Right lung (tissue), 5 donors: ENCODE data around the gene TOM1L2. TPM values are rescaled to one million over a fixed set of nuclear protein-coding genes. Genes with fewer than 3 reads are reported as not detected.

Experiments
- DNase-seq, 2 donors: peaks; one replicate each; pipeline ENCODE4 v3.0.0-alpha.2; 2013
- polyA plus RNA-seq, 5 donors: library from polyadenylated mRNA; unstranded; fragments of 120-200 nt; gene quantifications; one replicate each; pipeline versions ENCODE4 v1.2.1 to v1.2.3, GENCODE V29; 2013; ENCODE audit warnings: inconsistent platforms in 1 of 5, low replicate concordance in 1 of 5; ENCODE audit not compliant: insufficient read length in 5 of 5, insufficient read depth in 1 of 5

The TOM1L2 gene
- polyA plus RNA-seq, 5 donors, result 37.7 to 63.8 (median 52.2) TPM

GRCh38 chr17:17899486-17899885, 72.7 kb downstream of the TOM1L2 start:
- DNase-seq, result no peak

GRCh38 chr17:17898673-17899072, 73.5 kb downstream of the TOM1L2 start:
- DNase-seq, result no peak

DNA sequence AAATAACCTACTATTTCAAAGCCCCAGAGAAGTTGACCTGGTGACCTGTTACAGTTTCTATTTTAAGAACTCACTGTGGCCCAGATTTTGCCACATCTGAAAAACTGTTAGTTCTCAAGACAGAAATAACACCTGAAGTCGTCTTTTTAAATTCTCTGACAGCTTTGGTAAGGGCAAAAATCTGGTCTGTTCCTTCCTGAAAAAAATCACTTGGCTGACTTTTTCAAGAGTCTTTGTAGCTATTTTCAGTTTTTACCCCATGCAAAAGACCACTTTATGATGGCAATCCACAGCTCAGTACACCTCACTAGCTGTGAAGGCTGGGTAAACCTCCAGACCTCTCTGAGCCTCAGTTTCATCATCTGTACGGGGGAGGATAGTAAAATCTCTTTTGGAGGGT, 74.8 kb downstream of the TOM1L2 start:
- DNase-seq, result no peak

- DNase-seq, result no peak
Measured at GRCh38 chr17:17896746-17897145, 75.5 kb downstream of the TOM1L2 start.

DNA sequence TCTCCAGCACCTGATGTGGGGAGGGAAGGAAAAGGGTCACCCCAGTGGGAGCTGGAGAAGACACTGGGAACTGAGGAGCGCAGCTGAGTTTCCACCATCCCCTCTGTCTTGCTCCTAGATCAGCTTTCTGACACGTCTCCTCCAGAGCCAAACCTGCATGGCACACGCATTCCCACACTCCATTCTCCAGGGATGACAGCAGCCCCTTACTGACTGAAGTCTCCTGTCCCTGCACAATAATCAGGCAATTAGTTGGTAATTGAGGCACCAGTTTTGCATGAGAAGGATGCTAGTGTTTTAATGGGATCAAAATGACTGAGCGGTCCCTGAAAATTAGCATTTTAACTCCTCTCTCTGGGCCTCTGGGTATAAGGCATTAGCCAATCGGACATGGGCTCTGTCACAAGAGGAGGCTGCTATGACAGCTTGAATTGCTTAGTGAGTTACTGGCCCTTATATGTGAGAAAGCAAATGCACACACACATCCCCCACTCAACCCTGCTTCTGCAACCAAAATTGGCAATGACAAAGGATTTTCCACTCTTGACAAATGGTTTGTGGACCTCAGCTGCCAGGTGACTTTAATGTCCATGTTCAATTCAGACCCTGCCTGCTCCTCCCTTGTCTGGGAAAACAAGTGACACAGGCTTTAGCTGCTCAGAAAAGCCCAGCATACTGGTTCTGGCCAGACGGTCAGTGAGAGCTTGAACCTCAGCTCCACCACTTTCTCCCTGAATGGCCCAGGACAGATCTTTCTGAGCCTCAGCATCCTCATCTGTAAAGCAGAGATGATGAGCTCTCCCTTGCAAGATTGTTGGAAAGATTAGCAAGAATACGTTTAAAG, 78.2 kb downstream of the TOM1L2 start:
- no peak for DNase-seq

DNA sequence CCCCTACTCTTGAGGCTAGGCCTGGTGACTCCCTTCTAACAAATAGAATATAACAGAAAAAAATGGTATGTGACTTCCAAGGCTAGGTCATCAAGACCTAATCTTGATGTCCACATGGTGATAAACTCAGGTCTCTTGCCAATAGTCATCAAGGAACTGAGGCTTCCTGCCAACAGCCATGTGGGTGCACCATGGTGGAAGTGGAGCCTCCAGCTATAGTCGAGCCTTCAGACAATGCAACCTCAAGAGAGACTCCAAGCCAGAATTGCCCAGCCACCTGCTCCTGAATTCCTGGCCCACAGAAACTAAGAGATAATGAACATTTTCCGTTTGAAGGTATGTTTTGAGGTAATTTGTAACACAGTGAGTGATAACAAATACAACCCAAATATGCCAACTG, 79.5 kb downstream of the TOM1L2 start:
- no peak for DNase-seq

GRCh38 chr17:17892009-17892408, 80.2 kb downstream of the TOM1L2 start:
- DNase-seq, result no peak

DNA sequence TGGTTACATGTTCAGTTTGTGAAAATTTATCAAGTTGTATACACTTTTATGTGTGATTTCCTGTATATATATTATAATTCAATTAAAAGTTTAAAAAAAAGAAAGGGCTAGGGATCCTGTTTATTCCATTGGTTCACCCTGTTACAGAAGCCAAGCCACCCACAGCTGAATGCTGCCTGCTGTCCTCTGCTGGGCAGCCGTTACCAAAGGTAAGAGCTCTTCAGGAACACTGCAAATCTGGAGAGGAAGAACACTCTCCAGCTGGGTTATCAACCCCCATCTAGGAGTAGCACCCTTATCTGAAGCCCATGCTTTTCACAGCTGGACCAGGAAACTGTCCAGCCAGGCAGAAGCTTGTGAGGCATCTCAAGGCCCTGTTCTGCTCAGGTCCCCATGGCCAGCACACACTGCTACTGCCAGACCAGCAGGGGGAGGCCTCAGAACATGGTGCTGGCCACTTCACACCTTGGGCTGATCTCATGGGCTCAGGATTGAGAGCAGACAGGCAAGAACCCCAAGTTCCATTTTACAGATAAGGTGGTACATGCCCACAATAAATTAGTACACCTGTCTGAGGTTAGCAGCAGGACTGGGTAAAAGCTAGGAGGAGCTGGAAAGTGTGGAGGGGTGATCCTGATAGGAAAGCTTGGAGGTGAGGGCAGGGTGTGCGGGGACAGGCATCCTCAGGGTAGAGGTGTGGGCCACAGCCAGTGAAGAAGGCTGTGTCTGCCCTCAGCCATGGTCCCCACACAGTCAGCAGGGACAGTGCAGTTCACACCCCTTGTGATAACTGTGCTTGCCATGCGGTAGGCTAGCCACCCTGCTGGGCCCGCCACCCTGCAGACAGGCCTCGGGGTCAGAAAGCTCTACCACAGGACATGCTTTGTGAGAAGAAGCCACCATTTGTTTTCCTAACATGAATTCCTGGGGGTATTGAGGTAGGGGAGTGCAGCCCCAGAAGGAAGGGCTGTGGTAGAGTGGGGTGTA, 81.1 kb downstream of the TOM1L2 start:
- no peak for DNase-seq

- DNase-seq, result no peak
Measured at GRCh38 chr17:17889922-17890321, 82.3 kb downstream of the TOM1L2 start.

DNA sequence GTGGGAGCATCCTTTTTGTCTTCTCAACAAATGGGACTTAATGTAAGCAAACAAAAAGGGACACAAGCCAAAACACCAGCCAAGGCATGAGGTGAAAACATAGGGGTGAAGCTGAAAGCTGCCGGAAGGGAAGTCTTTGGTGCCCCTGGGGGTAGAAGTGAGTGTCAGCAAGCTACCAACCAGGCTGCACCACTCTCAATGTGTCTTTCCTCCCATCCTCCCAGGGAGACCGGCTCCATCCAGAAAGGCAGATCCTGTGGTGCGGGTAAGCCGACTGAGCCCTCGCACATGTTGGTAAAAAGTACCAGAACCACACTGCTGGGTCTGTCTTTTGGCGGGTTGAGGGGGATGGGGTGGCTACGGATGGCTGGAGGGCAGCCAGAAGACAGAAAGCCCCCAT, 83.4 kb downstream of the TOM1L2 start:
- DNase-seq, result no peak

GRCh38 chr17:17888371-17888770, 83.8 kb downstream of the TOM1L2 start:
- no peak for DNase-seq

- DNase-seq, result no peak
Measured at GRCh38 chr17:17887752-17888304, 84.4 kb downstream of the TOM1L2 start.

DNA sequence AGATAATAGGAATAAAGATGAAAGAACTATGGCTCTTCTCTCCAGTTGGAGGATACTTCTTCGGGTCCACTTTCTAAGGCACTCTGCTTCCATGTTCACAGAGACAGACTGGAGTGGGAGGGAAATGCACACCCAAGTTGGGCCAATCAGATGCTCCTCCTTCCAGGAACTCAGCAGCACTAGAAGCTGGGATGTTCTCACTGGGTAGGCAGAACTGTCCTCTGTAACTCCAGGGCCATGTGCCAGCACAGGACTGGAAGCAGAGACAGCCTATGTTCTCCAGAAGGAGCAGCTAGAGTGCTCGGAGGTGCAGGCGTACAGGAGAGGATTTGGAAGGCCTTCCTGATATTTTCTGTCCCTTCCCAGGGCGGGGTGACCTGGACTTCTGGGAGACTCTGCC, 85.5 kb downstream of the TOM1L2 start:
- no peak for DNase-seq

- no peak for DNase-seq
Measured at GRCh38 chr17:17886226-17886625, 86.0 kb downstream of the TOM1L2 start.

- no peak for DNase-seq
Measured at GRCh38 chr17:17884391-17885357, 87.5 kb downstream of the TOM1L2 start.

DNA sequence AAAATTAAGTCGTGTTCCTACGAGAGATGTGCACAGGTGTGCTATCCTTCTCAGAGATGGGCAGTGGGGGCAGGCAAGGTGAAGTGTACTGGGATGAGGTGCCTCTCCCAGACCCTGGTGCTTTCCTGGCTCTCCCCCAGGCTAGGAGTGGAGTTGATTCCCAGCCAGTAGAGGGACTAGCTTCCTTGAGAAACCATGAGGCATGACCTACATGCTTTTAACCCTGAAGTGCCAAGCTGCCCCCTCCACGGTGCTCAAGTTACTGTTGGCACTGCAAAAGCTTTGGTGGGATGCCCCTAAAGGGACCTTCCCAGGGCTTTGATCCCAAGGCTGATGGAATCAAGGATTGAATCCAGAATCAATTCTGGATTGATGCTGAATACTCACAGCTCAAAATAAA, 88.4 kb downstream of the TOM1L2 start:
- no peak for DNase-seq

DNA sequence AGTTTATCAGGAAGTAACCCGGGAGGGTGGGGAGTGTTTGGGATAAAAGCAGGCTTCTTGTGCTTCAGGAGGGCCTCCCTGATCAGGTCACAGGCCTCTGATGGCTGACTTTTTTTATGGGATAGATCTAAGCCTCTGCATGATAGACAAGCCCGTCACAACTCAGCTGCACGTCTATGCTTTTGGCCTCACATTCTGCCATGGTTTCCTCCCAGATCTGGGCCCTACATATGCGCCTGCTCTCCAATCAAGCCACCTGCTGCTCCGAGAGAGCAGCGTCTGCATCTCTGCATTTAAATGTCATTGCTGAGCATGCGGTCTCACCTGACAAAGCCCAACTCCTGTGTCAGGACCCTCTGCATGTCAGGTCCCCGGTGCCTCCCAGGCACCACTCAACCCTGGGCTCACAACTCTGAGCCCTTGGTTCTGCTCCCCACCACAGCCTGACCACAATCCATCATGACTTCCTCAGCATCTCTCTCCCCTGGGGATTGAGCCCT, 90.1 kb downstream of the TOM1L2 start:
- no peak for DNase-seq

GRCh38 chr17:17880577-17881196, 91.5 kb downstream of the TOM1L2 start:
- no peak for DNase-seq

DNA sequence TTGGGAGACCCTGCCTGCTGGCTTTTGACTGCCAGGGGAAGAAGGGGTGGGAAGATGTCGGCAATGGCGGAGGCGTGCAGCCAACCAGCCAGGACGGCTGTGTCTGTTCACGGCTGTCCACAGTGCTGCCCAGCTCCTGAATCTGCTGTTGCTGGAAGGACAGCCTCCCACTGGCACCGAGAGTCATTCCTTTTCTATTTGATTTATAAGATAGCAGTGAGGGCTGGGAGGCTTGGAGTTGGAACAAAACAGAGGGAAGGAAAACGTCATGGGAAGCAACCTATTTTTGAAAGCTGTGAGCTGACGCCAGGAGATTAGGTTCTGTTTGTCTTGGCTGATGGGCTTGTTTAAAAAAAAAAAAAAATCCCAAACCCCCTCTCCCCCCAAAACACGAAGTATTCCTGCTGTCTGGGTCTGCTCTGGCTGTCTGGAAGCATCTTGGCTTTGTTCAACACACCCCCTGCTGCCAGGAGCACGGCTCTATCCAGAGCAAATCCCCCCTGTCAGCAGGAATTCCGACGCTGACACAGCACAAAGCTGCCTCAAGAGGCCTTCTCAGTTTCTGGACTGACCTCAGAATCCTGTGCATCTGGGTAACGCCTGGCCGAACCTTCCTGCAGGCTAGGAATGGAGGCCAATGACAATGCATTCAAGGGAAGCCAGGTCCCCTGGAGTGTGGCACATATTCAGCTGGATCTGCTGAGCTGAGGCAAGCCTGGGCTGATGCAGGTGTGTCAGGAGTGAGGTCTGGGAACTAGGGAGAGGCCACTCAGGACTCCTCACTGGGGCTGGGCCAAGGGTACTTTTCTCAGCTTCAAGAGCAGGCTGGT, 94.5 kb downstream of the TOM1L2 start:
- DNase-seq, result peak; percentile 95 to 96
